ENCODE data around the gene DCAF4. TPM values are rescaled to one million over a fixed set of nuclear protein-coding genes. Genes with fewer than 3 reads are reported as not detected.

Gene DCAF4
- total RNA-seq, 1 experiment from 2014 or later = 19.6 TPM

DNA sequence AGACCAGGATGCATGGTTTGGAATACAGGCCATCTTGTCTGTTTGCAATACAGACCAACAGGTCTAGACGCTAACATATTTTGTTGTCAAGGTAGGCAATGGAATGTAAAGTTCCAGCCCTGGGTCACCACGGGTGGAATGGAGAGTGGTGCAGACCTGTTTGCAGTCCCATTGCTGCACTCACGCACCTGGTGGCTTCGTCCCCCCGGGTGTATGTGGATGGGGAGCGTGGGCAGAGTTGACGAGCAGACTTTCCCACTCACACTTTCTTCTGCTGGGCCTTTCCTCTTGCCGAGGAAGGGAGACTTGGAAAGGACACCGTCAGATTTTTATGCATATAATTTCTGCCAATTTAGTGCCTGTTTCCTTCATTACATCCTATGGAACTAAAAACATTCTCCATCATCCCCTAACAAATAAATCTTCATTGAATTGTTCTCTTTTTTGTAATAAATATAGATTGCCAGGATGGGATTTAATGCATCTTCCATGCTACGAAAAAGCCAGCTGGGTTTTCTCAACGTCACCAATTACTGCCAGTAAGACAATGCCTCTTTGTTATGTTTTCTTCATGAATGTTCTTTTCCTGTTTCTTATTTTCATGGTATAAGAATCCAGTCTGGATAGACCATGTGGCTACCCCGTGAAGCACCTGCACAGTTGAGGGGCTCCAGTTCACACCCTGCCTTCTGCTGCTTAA is 15.2 kb downstream of the DCAF4 start:
- no peak overlapping the region for H3K4me3 Mint-ChIP-seq
- H3K4me1 Mint-ChIP-seq = 0 out of 2 replicates have a peak, but pooled peaks cover 7% of the 10 kb centered on the region
- no peaks in the 10 kb centered on the region for H3K27me3 Mint-ChIP-seq (ENCODE audit: low read depth)
- TF ChIP-seq, protein P1, sequence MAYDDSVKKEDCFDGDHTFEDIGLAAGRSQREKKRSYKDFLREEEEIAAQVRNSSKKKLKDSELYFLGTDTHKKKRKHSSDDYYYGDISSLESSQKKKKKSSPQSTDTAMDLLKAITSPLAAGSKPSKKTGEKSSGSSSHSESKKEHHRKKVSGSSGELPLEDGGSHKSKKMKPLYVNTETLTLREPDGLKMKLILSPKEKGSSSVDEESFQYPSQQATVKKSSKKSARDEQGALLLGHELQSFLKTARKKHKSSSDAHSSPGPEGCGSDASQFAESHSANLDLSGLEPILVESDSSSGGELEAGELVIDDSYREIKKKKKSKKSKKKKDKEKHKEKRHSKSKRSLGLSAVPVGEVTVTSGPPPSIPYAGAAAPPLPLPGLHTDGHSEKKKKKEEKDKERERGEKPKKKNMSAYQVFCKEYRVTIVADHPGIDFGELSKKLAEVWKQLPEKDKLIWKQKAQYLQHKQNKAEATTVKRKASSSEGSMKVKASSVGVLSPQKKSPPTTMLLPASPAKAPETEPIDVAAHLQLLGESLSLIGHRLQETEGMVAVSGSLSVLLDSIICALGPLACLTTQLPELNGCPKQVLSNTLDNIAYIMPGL (CRISPR knock-in tag; IDR thresholded peaks at IDR 0.05) = no peak
- TF ChIP-seq CREB1 (CRISPR knock-in tag; IDR thresholded peaks at IDR 0.05) = no peak
- TF ChIP-seq ESRRA (CRISPR knock-in tag; IDR thresholded peaks at IDR 0.05; ENCODE audit: borderline replicate concordance) = no peak
- no peak for TF ChIP-seq TCF7 (CRISPR knock-in tag; IDR thresholded peaks at IDR 0.05; ENCODE audit: low read depth)
- TF ChIP-seq, protein P2, sequence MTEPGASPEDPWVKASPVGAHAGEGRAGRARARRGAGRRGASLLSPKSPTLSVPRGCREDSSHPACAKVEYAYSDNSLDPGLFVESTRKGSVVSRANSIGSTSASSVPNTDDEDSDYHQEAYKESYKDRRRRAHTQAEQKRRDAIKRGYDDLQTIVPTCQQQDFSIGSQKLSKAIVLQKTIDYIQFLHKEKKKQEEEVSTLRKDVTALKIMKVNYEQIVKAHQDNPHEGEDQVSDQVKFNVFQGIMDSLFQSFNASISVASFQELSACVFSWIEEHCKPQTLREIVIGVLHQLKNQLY (CRISPR knock-in tag; IDR thresholded peaks at IDR 0.05) = no peak
- TF ChIP-seq MXD4 (CRISPR knock-in tag; IDR thresholded peaks at IDR 0.05; ENCODE audit: borderline replicate concordance) = no peak
- no peak for TF ChIP-seq NR1H2 (CRISPR knock-in tag; IDR thresholded peaks at IDR 0.05)
- no peak for TF ChIP-seq NFATC4 (CRISPR knock-in tag; IDR thresholded peaks at IDR 0.05)
- TF ChIP-seq, protein P3, sequence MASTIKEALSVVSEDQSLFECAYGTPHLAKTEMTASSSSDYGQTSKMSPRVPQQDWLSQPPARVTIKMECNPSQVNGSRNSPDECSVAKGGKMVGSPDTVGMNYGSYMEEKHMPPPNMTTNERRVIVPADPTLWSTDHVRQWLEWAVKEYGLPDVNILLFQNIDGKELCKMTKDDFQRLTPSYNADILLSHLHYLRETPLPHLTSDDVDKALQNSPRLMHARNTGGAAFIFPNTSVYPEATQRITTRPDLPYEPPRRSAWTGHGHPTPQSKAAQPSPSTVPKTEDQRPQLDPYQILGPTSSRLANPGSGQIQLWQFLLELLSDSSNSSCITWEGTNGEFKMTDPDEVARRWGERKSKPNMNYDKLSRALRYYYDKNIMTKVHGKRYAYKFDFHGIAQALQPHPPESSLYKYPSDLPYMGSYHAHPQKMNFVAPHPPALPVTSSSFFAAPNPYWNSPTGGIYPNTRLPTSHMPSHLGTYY (CRISPR knock-in tag; IDR thresholded peaks at IDR 0.05) = no peak
- no peak for TF ChIP-seq ZNF232 (CRISPR knock-in tag; IDR thresholded peaks at IDR 0.05)
- no peak for TF ChIP-seq RORB (CRISPR knock-in tag; IDR thresholded peaks at IDR 0.05)
- TF ChIP-seq, protein P4, sequence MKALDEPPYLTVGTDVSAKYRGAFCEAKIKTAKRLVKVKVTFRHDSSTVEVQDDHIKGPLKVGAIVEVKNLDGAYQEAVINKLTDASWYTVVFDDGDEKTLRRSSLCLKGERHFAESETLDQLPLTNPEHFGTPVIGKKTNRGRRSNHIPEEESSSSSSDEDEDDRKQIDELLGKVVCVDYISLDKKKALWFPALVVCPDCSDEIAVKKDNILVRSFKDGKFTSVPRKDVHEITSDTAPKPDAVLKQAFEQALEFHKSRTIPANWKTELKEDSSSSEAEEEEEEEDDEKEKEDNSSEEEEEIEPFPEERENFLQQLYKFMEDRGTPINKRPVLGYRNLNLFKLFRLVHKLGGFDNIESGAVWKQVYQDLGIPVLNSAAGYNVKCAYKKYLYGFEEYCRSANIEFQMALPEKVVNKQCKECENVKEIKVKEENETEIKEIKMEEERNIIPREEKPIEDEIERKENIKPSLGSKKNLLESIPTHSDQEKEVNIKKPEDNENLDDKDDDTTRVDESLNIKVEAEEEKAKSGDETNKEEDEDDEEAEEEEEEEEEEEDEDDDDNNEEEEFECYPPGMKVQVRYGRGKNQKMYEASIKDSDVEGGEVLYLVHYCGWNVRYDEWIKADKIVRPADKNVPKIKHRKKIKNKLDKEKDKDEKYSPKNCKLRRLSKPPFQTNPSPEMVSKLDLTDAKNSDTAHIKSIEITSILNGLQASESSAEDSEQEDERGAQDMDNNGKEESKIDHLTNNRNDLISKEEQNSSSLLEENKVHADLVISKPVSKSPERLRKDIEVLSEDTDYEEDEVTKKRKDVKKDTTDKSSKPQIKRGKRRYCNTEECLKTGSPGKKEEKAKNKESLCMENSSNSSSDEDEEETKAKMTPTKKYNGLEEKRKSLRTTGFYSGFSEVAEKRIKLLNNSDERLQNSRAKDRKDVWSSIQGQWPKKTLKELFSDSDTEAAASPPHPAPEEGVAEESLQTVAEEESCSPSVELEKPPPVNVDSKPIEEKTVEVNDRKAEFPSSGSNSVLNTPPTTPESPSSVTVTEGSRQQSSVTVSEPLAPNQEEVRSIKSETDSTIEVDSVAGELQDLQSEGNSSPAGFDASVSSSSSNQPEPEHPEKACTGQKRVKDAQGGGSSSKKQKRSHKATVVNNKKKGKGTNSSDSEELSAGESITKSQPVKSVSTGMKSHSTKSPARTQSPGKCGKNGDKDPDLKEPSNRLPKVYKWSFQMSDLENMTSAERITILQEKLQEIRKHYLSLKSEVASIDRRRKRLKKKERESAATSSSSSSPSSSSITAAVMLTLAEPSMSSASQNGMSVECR (CRISPR knock-in tag; IDR thresholded peaks at IDR 0.05; ENCODE audit: borderline replicate concordance) = no peak
- no peak for TF ChIP-seq CBFB (CRISPR knock-in tag; IDR thresholded peaks at IDR 0.05; ENCODE audit: low read depth)
- TF ChIP-seq, protein P5, sequence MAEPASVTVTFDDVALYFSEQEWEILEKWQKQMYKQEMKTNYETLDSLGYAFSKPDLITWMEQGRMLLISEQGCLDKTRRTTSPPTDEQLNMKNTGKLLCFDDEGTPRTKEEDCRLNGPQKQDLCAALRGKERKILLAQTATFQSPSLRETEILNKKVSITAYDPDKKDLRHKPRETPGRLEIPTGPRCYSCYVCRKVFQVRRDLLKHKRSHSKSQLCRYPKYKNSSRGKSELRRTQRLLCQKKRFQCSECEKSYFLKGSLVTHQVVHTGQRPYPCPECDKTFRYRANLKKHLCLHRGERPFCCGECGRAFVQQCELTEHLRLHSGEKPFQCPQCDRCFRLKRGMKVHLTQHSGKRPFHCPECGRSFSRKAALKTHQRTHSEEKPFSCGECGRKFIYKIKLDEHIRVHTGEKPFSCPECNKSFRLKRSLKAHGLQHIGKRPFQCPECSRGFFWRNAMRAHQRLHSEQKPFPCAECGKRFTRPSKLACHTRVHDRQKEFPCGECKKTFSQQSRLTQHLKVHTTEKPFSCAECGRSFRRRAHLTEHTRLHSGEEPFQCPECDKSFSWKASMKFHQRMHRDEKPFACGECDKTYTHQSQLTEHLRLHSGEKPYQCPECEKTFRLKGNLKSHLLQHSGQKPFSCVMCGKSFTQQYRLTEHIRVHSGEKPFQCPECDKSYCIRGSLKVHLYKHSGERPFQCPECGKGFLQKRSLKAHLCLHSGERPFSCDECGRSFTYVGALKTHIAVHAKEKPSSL (CRISPR knock-in tag; conservative IDR thresholded peaks at IDR 0.05) = no peak
- TF ChIP-seq JUN (CRISPR knock-in tag; IDR thresholded peaks at IDR 0.05) = no peak
- no peak for TF ChIP-seq NR2C2 (CRISPR knock-in tag; IDR thresholded peaks at IDR 0.05)
- no peak for TF ChIP-seq NR3C1 (CRISPR knock-in tag; conservative IDR thresholded peaks at IDR 0.05; ENCODE audit: low read depth)
- TF ChIP-seq, protein P6, sequence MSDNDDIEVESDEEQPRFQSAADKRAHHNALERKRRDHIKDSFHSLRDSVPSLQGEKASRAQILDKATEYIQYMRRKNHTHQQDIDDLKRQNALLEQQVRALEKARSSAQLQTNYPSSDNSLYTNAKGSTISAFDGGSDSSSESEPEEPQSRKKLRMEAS (CRISPR knock-in tag; IDR thresholded peaks at IDR 0.05) = no peak
- no peak for TF ChIP-seq GRHL2 (CRISPR knock-in tag; IDR thresholded peaks at IDR 0.05; ENCODE audit: insufficient replicate concordance, severe bottlenecking)
- no peak overlapping the region for H3K27ac Mint-ChIP-seq
- ATAC-seq (no peak), DNase-seq (ENCODE audit: low spot score) (no peak)
- ChIA-PET POLR2A (no interaction called here), CTCF (no interaction called here)
- H3K36me3 Mint-ChIP-seq = peaks cover 41% of the 10 kb centered on the region
- H3K9me3 Mint-ChIP-seq = no peaks in the 10 kb centered on the region

All from WTC11 (cell line).